GM19397 (cell line): ENCODE results near the gene NR1I3.

ENCODE experiments used
- ATAC-seq: cut with Tn5 transposase; IDR thresholded peaks from one replicate; pipeline ENCODE4 v1.9.1; 2021; ENCODE audit warnings: mild to moderate bottlenecking, moderate library complexity; ENCODE audit not compliant: unreplicated experiment

NR1I3 gene

DNA sequence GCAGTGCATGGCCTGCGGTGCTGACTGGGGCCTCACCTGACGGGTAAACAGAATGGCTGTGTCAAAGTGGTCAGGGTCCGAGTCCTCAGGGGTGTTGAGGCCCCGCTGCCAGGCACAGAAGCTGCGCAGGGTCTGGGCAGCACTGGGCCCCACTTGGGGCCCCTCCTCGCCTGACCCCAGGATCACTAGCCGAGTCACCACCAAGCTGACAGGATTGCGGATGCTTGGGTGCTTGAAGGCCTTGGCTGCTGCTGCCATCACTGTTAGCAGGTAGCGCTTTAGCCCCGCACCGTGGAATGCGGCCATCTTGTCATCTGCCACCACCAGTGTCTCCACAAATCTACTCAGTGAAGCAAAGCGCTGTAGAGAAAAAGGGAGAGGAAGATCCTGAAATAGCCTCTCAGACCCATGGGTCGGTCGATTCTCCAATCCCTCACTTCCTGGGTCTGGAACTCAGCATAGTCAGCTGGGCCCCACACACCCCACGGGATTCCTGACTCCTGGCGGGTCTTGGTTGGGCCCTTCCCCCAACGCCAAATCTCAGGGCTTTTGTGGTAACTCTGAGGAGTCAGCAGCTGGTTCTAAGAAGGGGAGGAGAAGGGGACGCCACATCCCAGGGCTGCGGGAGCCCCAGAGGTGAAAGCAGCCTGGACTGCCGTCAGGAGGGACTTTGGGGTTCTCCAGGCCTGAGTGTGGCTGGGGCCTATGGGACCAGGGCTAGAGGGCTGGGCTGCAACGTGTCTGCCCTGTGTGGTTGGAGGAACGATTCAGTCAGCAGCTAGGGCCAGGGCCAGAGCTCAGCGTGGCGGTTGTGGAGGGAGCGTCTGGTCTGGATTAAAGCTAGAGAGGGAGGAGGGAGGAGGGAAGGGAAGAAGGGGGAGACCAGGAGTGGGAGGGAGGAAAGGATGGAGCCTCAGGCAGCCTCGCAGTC, 41.2 kb downstream of the NR1I3 start:
- ATAC-seq: no peak

DNA sequence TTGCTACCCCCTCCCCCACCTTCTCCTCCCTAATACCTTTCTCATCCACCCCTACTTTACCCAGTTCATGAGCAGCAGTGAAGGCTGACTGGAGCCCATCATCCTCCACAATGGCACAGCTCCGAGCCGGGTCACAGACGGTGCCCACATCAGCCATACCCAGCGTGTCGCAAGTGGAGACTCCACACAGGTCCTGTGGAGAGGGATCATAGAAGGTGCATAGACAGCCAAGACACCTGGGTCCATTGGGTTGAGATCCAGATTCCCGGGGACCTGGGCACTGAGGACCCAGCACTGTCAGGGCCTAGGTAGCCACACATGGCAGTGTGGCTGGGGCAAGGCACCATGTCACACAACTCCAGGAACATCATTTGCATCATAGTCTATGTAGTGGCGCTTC, 41.9 kb downstream of the NR1I3 start:
- ATAC-seq: no peak

DNA sequence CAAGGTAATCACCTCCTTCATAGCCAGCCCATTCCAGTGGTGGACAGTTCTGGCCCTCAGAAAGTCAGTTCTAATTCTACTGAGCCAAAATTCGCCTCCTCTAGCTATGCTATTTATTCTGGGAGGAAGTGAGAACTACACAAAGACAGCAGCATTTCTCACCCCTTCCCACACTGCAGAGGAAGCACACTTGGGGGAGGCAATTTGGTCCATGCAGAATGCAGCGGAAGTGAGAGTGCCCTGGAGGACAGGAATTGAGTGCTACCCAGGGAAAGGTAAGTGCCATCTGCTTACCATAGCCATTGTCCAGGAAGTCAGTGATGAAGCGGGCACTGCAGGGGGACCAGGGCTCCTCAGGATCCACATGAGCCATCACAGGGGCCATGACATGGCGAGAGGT, 42.8 kb downstream of the NR1I3 start:
- peak; percentile 44 for ATAC-seq

DNA sequence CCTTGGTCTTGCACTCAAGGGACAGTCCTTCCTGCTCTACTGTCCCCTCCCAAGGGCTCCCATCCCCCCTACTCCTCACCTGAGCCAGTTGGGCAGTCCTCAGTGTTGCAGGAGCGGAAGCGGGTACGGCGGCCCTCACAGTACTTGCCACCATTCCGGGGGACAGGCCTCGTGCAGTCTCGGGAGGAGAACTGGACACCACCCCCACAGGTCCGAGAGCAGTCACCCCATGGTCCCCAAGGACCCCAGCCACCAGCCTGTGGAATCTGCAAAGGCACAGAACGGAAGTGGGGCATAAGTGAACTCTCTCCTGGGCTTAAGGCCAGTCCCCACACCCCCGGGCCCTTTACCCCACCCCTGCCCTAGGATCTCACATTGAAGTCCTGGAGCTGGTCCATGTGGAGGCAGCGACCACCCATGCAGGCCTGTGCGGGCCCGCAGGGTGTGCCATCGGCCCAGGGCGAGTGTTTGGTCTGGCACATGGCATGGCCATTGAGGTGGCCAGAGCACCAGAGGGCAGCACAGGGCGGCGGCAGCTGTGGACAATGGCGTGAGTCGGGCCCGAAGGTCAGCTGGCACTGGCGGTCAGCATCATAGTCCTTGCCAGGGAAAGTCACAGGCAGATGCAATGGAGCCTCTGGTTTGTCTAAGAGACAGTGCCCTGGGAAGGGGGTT, 44.3 kb downstream of the NR1I3 start:
- no peak for ATAC-seq

DNA sequence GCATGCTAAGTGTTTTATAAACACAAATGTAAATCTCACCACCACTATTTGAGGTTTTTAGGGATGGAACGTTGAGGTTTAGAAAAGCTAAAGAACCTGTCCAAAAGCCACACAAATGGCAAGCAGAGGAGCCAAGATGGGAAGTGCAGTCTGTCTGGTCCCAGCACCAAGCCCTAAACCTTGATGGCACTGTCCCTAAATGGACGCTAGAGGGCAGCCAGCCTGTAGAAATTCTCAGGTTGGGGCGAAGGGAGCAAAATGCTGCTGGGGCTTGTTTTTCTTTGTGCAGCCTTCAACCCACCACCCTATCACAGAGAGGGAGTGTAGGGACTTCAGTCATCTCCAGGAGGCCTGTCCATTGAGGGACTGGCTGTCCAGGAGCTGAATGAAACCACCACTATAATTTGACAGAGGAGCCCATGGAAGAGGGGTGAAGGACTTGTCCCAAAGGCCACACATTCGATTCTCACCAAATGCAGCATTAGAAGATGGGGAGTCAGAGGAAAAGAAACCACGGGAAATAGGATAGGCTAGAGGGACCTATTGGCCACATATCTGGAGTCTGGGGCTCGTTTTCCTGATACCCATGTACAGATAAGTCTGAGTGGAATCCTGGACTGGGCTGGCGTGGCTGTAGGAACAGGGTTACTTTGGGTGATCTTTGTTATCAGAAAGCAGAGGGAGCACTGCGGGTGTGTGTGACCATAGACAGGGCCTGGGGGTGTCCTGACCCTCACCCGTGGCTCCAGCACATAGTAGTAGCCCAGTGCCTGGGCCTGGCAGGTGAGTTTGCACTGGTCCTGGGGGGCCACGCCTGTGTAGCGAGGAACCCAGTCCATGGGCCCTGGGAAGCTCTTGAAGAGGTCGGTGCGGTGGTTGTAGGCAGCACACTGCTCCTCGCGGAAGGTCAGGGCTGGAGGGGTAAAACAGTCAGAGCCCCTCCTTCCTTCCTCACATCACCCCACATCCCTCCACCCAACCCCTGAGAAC, 45.2 kb downstream of the NR1I3 start:
- ATAC-seq: peak; percentile 55

DNA sequence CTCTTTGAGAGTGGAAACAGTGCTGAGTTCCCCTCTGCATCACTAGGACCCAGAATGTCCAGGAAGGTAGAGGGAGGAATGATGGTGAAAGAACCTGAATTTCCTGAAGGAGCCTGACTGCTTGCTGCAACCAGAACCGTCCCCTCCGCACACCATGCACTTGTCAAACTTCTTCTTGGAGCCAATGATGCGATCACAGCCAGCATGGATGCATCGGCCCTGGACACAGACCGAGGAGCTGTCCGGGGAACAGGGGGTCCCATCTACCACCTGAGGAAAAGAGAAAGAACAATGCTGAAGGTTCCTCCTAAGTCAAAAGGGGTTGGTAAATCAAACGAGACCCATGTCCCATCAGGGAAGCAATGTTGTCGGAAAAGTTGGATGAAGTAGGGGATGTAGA, 46.0 kb downstream of the NR1I3 start:
- ATAC-seq: no peak

DNA sequence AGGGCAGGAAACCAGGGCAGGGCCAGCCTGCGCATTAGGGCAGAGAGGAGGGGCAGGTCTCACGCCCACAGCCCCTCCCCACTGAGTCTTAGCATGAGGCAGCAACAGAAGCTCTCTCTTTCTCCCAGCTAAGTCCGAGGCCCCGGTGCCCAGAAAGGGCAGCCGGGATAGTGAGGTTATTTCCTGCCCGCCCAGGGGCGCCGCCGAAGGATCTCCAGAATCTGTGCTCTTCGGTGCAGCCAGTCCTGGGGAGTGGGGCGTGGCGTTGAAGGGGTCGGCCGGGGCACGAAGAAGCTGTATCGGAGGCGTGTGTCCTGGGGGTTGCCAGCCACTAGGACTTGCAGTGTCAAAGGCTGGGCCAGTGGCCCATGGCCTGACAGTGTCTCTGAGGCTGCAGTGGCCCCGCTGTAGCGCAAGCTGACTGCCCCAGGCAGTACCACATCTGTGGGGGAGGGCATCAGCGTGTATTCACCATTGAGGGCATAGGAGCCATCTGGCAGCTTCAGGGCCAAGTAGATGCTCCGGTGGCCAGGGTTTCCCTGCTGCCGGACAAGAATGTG, 47.0 kb downstream of the NR1I3 start:
- ATAC-seq: no peak

DNA sequence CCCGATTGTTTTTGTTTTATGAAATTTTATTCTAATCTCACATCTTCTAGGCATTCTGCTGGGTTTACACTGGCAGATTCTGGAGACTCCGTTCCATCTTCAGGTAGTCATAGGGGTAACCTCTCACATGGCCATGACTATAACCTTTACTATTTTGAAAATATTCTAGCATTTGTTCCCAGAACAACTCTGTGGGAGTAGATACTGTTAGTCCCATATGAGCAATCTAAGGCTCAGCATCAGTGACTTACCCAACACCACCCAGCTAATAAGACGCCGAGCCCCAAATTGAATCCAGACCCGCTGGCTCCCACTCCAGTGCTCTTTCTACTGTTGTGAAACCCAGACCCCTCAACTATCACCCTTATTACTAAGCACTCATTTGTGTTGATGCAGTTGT, 49.0 kb downstream of the NR1I3 start:
- ATAC-seq: no peak

DNA sequence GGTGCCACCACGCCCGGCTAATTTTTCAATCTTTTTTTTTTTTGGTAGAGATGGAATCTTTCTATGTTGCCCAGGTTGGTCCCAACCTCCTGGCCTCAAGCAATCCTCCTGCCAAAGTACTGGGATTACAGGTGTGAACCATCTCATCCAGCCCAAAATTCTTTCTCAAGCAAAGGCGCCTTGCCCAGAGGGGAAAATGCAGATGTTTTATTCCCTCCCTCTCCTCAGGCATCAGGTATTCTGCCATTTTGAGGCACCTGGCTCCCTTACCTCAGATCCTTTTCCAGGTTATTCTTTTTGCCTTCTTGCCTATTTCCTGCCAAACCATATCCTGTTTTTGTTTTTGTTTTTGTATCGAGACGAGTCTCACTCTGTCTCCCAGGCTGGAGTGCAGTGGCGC, 49.6 kb downstream of the NR1I3 start:
- no peak for ATAC-seq

DNA sequence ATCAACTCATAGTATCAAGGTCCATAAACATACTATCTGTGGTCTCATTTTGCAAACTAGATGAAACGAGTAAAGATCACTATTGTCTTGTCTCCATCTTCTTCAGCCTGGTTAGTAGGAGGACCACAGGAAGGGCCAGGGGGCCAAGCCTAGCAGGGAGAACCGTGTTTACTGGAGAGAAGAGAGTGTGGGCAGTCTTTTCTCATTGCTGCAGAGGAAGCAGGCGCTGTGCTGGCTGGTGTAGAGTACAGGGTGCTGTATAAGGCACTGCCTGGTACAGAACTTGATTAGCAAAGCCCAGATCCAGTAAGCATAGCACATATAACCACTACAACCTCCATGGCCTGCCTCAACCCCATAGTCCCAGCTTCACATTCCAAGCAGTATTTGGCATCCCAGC, 50.7 kb downstream of the NR1I3 start:
- ATAC-seq: no peak

DNA sequence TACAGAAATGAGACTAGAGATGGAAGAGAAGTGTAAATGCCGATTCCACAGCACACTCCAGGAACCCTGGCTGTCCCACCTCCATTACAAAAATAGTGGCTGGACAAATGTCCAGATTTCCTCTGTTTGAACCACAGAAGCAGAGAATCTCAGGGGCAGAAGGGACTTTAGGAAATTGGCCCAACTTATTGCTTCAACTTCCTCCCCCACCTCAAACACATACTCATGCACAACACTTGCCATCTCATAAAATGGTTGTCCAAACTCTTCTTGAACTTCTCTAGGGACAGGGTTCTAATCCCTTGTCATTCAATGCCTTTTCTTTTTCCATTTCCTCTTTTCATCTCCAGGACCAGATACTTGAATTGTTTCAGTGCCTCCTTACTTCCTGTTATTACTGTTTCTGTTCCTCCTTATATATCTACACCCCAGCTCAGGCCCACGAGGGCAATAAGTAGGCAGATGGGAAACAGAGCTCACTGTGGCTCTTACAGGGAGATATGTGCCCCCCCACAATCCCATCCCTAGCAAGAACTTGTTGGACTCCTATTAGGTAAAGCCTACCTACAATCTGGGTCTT, 52.2 kb downstream of the NR1I3 start:
- ATAC-seq: peak; percentile 25

DNA sequence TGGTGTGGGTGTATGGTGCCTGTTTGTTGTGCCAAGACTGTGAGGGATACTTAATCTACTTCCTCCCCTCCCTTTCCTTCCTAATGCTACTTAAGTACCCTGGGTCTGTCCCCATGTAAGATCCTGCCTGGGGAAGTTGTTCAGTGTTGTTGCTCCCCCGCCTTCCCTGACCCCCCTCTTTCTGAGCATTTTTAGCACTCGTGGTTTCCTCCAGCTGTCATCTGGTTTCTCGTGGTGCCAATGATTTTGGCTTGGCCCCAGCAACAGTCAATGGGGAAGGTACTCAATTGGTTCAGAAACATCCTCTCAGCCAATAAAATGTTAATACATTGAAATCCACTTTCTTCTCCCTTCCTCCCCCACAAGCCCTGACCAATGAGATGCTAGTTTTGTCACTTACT, 52.7 kb downstream of the NR1I3 start:
- ATAC-seq: peak; percentile 54

DNA sequence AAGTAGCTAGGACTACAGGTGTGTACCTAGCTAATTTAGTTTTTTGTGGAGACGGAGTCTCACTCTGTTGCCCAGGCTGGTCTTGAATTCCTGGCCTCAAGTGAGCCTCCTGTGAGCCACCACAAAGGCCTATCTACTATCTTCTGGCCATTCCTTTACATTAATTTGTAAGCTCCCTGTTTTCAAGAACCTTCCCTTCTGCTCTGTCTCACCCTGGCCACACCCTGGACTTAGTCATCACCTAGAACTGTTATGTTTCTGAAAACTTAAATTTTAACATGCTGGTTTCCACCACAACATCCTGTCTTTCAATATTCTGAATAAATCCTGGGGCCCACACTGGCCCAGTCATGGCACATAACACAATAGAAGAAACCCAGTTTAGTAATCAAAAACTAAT, 55.8 kb downstream of the NR1I3 start:
- ATAC-seq: no peak

DNA sequence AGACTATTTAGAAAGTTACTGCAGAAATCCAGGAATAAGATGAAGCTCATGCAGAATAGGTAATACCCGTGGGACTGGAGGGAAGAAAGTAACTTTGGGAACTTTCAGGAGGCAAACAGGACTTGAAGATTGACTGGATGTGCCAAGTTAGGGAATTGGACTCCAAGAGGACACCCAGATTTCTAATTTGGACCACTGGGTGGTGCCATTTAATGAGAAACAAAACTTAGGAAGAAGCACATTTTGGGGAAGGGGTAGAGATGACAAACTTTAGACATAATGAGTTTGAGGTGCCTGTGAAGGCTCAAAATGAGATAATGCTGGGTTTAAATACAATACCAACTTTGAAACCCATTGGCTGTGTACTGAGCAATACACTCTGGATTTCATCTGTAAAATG, 57.4 kb downstream of the NR1I3 start:
- ATAC-seq: no peak

DNA sequence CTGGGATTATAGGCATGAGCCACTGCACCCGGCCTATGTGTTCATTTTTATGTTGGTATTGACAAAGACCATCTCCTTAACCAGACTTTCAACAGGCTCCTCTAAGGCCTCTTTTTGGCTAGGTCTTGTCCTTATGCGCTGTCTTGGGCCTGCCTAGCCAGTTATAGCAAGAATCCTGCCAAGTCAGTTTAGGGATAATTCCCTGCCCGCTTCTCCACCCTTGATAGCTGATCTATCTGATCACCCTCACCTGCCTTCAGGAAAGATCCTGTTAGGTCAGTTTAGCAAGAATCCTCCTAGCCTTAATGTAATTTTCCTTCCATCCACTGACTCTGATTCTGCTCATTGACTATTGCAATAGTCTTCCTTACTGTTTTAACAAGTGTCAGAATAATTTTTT, 58.3 kb downstream of the NR1I3 start:
- no peak for ATAC-seq
